GM19099 (cell line): ENCODE measurements around the gene CRHR1.

Experiments used
- POLR2A ChIP-seq: IDR thresholded peaks from 3 replicates; pipeline ENCODE4 v1.6.1; 2011; ENCODE audit warnings: low read depth; ENCODE audit not compliant: insufficient read length; ENCODE audit errors: extremely low read depth

Gene CRHR1

GRCh38 chr17:45839442-45839841 lies 55.3 kb downstream of the CRHR1 start:
- no peak for TF ChIP-seq POLR2A

GRCh38 chr17:45841186-45841585 lies 57.1 kb downstream of the CRHR1 start:
- TF ChIP-seq POLR2A: no peak

GRCh38 chr17:45841883-45842525 lies 57.9 kb downstream of the CRHR1 start:
- no peak for TF ChIP-seq POLR2A

- no peak for TF ChIP-seq POLR2A
Observed at GRCh38 chr17:45843722-45844121, 59.6 kb downstream of the CRHR1 start.

- no peak for TF ChIP-seq POLR2A
Observed at GRCh38 chr17:45844695-45845375, 60.7 kb downstream of the CRHR1 start, which contains the start of gene SPPL2C. SPPL2C (plus strand) TSS chr17:45844881; CDS start chr17:45844907, 26 bp downstream.

GRCh38 chr17:45845376-45846185 lies 61.5 kb downstream of the CRHR1 start:
- TF ChIP-seq POLR2A: no peak

GRCh38 chr17:45846223-45846622 lies 62.1 kb downstream of the CRHR1 start:
- no peak for TF ChIP-seq POLR2A

- no peak for TF ChIP-seq POLR2A
Observed at GRCh38 chr17:45846646-45847045, 62.5 kb downstream of the CRHR1 start.

GRCh38 chr17:45847101-45847500 lies 63.0 kb downstream of the CRHR1 start:
- no peak for TF ChIP-seq POLR2A

- TF ChIP-seq POLR2A: no peak
Observed at GRCh38 chr17:45847747-45848146, 63.6 kb downstream of the CRHR1 start.

- no peak for TF ChIP-seq POLR2A
Observed at GRCh38 chr17:45848405-45848804, 64.3 kb downstream of the CRHR1 start.

- no peak for TF ChIP-seq POLR2A
Observed at GRCh38 chr17:45848868-45849535, 64.9 kb downstream of the CRHR1 start.

GRCh38 chr17:45849536-45849990 lies 65.4 kb downstream of the CRHR1 start:
- no peak for TF ChIP-seq POLR2A

- no peak for TF ChIP-seq POLR2A
Observed at GRCh38 chr17:45850011-45850410, 65.9 kb downstream of the CRHR1 start.

GRCh38 chr17:45850468-45850867 lies 66.3 kb downstream of the CRHR1 start:
- TF ChIP-seq POLR2A: no peak
